ENCODE data around the gene SRI.
"Not testable (repeated sequence)": the region's sequence is repeated elsewhere in the genome, so short reads cannot be mapped to it uniquely, and the experiment has no call there.

SRI gene

GRCh38 chr7:88219781-88220747, at the start of gene SRI:
TSS of gene SRI (minus strand) at chr7:88220038. CDS start at chr7:88220026, 12 bp downstream.
- DNase-seq (ENCODE audit: low read depth): peak; percentile 88

- DNase-seq (ENCODE audit: low read depth): no peak
These were observed 49.7 kb upstream of the SRI start for GRCh38 chr7:88269586-88269985.

- no peak for DNase-seq (ENCODE audit: low read depth)
These were observed 49.0 kb upstream of the SRI start for GRCh38 chr7:88268858-88269257.

- no peak for DNase-seq (ENCODE audit: low read depth)
These were observed 48.2 kb upstream of the SRI start for GRCh38 chr7:88268051-88268450.

GRCh38 chr7:88267421-88267820, 47.6 kb upstream of the SRI start:
- no peak for DNase-seq (ENCODE audit: low read depth)

- not testable (repeated sequence) for DNase-seq (ENCODE audit: low read depth)
These were observed 45.1 kb upstream of the SRI start for GRCh38 chr7:88264987-88265386.

GRCh38 chr7:88262562-88262961, 42.7 kb upstream of the SRI start:
- DNase-seq (ENCODE audit: low read depth): no peak

GRCh38 chr7:88260719-88261118, 40.9 kb upstream of the SRI start:
- DNase-seq (ENCODE audit: low read depth): no peak

GRCh38 chr7:88259656-88260380, 40.0 kb upstream of the SRI start:
- no peak for DNase-seq (ENCODE audit: low read depth)

GRCh38 chr7:88258296-88258695, 38.5 kb upstream of the SRI start:
- DNase-seq (ENCODE audit: low read depth): not testable (repeated sequence)

GRCh38 chr7:88256906-88257305, 37.1 kb upstream of the SRI start:
- DNase-seq (ENCODE audit: low read depth): no peak

GRCh38 chr7:88254721-88255424, 35.0 kb upstream of the SRI start:
- DNase-seq (ENCODE audit: low read depth): no peak

GRCh38 chr7:88253640-88254039, 33.8 kb upstream of the SRI start:
- DNase-seq (ENCODE audit: low read depth): no peak

GRCh38 chr7:88244258-88244657, 24.4 kb upstream of the SRI start:
- no peak for DNase-seq (ENCODE audit: low read depth)

- no peak for DNase-seq (ENCODE audit: low read depth)
These were observed 23.6 kb upstream of the SRI start for GRCh38 chr7:88243345-88243909.

GRCh38 chr7:88239852-88240251, 20.0 kb upstream of the SRI start:
- no peak for DNase-seq (ENCODE audit: low read depth)

GRCh38 chr7:88233828-88234227, 14.0 kb upstream of the SRI start:
- no peak for DNase-seq (ENCODE audit: low read depth)

GRCh38 chr7:88230646-88231045, 10.8 kb upstream of the SRI start:
- no peak for DNase-seq (ENCODE audit: low read depth)

GRCh38 chr7:88229302-88229995, 9.6 kb upstream of the SRI start:
- no peak for DNase-seq (ENCODE audit: low read depth)

GRCh38 chr7:88226886-88227516, 7.2 kb upstream of the SRI start:
- no peak for DNase-seq (ENCODE audit: low read depth)

GRCh38 chr7:88226201-88226600, 6.4 kb upstream of the SRI start:
- no peak for DNase-seq (ENCODE audit: low read depth)

All from activated T-helper 1 cell treated with Interleukin-2 at 50 U/mL for 16 hours (primary cell).